H1 (cell line): ENCODE measurements around the gene MLNR. TPM values are rescaled to one million over a fixed set of nuclear protein-coding genes. Genes with fewer than 3 reads are reported as not detected.

Experiments
- CHD7 ChIP-seq: fragments of 300-600 bp; sonication (generic); IDR thresholded peaks from 2 replicates; pipeline ENCODE4 v1.7.1; 2012; ENCODE audit warnings: low read length, moderate library complexity, mild to moderate bottlenecking, inconsistent platforms; ENCODE audit not compliant: insufficient replicate concordance
- EZH2 ChIP-seq: fragments of 200-600 bp; sonication (generic); IDR thresholded peaks from 2 replicates; pipeline ENCODE4 v1.7.1; 2012; ENCODE audit warnings: low read depth, mild to moderate bottlenecking, moderate library complexity, low read length, inconsistent platforms; ENCODE audit not compliant: severe bottlenecking
- NANOG ChIP-seq: IDR thresholded peaks from 2 replicates; pipeline ENCODE4 v1.6.1; 2011; ENCODE audit warnings: low read length, low read depth, mild to moderate bottlenecking, inconsistent platforms; ENCODE audit not compliant: insufficient read depth, poor library complexity, severe bottlenecking
- NRF1 ChIP-seq: IDR thresholded peaks from 2 replicates; pipeline ENCODE4 v1.6.1; 2011; ENCODE audit warnings: mild to moderate bottlenecking, low read depth, low read length, improper control_type of control experiment
- RFX5 ChIP-seq: IDR thresholded peaks from 2 replicates; pipeline ENCODE4 v1.6.1; 2011; ENCODE audit warnings: low read depth, low read length, improper control_type of control experiment, borderline replicate concordance
- SUZ12 ChIP-seq: fragments of 200-600 bp; sonication (generic); IDR thresholded peaks from 2 replicates; pipeline ENCODE4 v1.6.1; 2012; ENCODE audit warnings: mild to moderate bottlenecking, inconsistent platforms, low read length, moderate library complexity, mixed read lengths
- TEAD4 ChIP-seq: IDR thresholded peaks from 2 replicates; pipeline ENCODE4 v1.6.1; 2012; ENCODE audit warnings: low read depth, low read length, inconsistent platforms, mixed read lengths
- polyA plus RNA-seq, 7 experiments: library from polyadenylated mRNA; depleted of rRNA in 3 of 7; stranded (reverse) in 5 of 7; unstranded in 2 of 7; fragments of >200 nt in 5 of 7; fragments of 200-250 nt in 2 of 7; gene quantifications; 1 replicate in 5 of 7; 2 replicates in 1 of 7; 4 replicates in 1 of 7; pipeline versions ENCODE4 v1.2.1 to v1.2.3, GENCODE V29; 2011 to 2013; ENCODE audit warnings: missing spikeins in 2 of 7, mixed read lengths in 2 of 7
- total RNA-seq: library from RNA; stranded (reverse); fragmentation: NEBNext Ultra II Directional; extraction: Animal tissue kit (Norgen Biotek cat#: 25700); gene quantifications from 2 replicates; pipeline ENCODE4 v1.2.1, GENCODE V29; 2021

The MLNR gene
- total and polyA plus RNA-seq, 2 of the 8 experiments (the other 6 are each of a cell fraction or from before 2014, with no cell fraction given): 0.24 to 0.29 TPM

DNA sequence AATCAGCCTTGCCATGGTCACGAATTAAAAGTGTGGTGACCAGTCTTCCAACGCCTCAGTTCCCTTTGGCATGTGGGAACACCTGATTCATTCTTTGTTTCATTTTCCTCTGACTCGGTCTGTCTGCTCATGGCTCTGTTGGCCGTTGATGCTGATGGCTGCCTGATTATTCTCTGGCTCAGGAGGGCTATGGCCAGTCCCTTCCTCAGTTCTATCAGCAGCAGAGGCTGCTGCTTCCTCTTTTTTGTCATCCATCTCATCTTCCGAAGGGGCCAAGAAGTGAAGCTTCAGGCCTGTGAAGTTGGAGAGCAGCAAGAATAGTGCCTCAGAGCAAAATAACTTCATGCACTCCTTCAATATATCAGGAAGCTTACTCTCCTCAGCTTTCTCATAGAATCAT, 9.5 kb upstream of the MLNR start (continued):
- TF ChIP-seq CHD7 (no peak), EZH2 (no peak), NRF1 (no peak), RFX5 (no peak), NANOG (no peak), TEAD4 (no peak), SUZ12 (no peak)
